T-helper 2 cell treated with Interferon-gamma antibody and Interleukin-4, amounts not matched to agents 5 μg/mL and 100 μg/mL, for 36 hours (primary cell): Measurements from ENCODE around the gene SPINT2.
"Not testable (repeated sequence)": the region's sequence is repeated elsewhere in the genome, so short reads cannot be mapped to it uniquely, and the experiment has no call there.

Experiments
- DNase-seq: peaks from one replicate; pipeline ENCODE4 v3.0.0; 2021; ENCODE audit warnings: low spot score
- H3K27ac Mint-ChIP-seq: one replicate; pipeline ENCODE4 v1.8.0; 2021; ENCODE audit warnings: mild to moderate bottlenecking, mixed read lengths
- H3K27me3 Mint-ChIP-seq: one replicate; pipeline ENCODE4 v1.8.0; 2021; ENCODE audit warnings: low read depth, mixed read lengths
- H3K36me3 Mint-ChIP-seq: one replicate; pipeline ENCODE4 v1.8.0; 2021; ENCODE audit warnings: low read depth, mixed read lengths
- H3K4me1 Mint-ChIP-seq: one replicate; pipeline ENCODE4 v1.8.0; 2021; ENCODE audit warnings: low read depth, mixed read lengths
- H3K4me3 Mint-ChIP-seq: one replicate; pipeline ENCODE4 v1.8.0; 2022; ENCODE audit warnings: mild to moderate bottlenecking, moderate library complexity, mixed read lengths
- H3K9me3 Mint-ChIP-seq: one replicate; pipeline ENCODE4 v1.8.0; 2021; ENCODE audit warnings: mixed read lengths

Gene SPINT2

DNA sequence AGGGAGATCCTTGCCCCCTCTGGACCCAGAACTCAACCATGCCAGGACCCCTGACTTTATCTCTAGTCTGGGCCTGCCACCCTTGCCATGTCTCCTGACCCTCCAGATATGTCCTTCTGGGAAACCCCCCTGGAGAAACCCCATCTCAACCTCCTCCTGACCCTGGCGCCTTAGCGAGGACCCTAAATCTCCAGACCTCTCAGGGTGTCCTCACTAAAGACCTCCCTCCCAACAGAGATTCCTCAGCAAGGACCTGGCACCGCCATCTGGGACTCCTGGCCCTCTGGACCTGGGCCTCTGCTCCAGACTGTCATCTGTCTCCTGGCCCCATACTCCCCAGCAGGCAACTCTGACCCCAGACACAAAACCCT is 56.6 kb downstream of the SPINT2 start:
- peaks cover 40% of the 10 kb centered on the region for H3K4me1 Mint-ChIP-seq
- DNase-seq = no peak
- H3K9me3 Mint-ChIP-seq = no peaks in the 10 kb centered on the region
- no peaks in the 10 kb centered on the region for H3K27me3 Mint-ChIP-seq
- peaks cover 20% of the 10 kb centered on the region for H3K36me3 Mint-ChIP-seq
- peak overlapping the region; percentile 26 for H3K27ac Mint-ChIP-seq
- peak overlapping the region; percentile 90 for H3K4me3 Mint-ChIP-seq

DNA sequence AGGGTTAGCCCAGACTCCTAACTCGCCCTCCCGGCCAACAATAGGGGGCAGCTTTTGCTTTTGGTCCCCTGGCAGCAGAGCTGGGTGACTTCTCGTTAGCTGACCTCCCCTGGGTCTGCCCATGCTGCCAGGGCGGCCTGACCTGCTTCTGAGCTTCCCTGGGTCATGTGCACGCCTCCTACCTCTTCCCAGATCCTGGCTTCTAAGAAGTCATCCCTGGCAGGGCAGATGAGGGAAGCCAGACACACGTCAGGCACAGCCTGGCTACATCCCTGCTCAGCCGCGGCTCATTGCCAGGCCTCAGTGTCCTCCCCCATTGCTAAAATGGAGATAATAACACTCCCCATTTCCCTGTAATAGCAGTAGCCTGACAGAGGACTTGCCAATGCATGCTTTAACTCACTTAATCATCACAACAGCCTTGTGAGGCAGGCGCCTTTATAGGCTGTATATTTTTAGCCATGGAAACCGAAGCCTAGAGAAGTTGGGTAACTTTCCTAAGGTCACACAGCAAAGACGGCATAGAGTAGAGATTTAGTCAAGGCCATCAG is 57.3 kb downstream of the SPINT2 start:
- DNase-seq = no peak
- H3K36me3 Mint-ChIP-seq = peaks cover 22% of the 10 kb centered on the region
- H3K27ac Mint-ChIP-seq = peak overlapping the region; percentile 26
- peaks cover 36% of the 10 kb centered on the region for H3K4me1 Mint-ChIP-seq
- no peaks in the 10 kb centered on the region for H3K27me3 Mint-ChIP-seq
- peak overlapping the region; percentile 90 for H3K4me3 Mint-ChIP-seq
- H3K9me3 Mint-ChIP-seq = no peaks in the 10 kb centered on the region

DNA sequence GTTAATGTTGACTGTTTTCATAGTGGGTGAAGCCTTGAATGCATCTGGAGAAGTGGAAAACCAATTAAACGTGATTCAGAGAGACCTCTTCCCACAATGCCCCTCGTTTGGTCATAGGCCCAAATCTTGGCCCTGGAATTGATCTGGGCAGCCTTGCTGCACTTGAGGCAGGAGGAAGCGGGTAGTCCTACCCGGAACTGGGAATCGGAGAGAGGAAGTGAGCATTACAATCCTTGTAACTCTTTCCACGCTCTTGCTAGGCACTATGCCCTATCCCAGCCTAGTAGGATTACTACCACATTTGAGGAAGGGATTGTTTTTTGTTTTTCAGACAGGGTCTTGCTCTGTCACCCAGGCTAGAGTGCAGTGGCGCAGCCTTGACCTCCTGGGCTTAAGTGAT is 58.9 kb downstream of the SPINT2 start:
- Mint-ChIP-seq H3K27ac (no peak overlapping the region), H3K27me3 (no peaks in the 10 kb centered on the region), H3K4me3 (no peak overlapping the region), H3K4me1 (peaks cover 29% of the 10 kb centered on the region), H3K9me3 (no peaks in the 10 kb centered on the region), H3K36me3 (peaks cover 35% of the 10 kb centered on the region)
- DNase-seq = no peak

DNA sequence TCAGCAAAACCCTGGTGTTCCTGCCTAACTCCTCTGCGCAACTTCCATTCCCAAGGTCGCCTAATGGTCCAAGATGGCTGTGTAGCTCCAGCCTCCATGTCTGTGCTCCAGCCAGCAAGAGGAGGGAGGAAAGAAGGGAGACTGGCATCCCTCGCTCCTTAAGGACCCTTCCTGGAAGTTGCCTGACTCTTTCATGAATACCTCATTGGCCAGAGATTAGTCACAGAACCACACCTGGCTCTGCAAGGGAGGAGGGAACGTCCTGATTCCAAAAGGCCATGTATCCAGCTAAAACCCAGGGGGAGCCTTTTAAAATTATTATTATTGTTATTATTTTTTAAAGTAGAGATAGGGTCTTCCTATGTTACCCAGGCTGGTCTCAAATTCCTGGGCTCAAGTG is 60.1 kb downstream of the SPINT2 start:
- Mint-ChIP-seq H3K27ac (no peak overlapping the region), H3K9me3 (no peaks in the 10 kb centered on the region), H3K4me3 (no peak overlapping the region), H3K36me3 (peaks cover 40% of the 10 kb centered on the region), H3K4me1 (peaks cover 19% of the 10 kb centered on the region), H3K27me3 (no peaks in the 10 kb centered on the region)
- no peak for DNase-seq

DNA sequence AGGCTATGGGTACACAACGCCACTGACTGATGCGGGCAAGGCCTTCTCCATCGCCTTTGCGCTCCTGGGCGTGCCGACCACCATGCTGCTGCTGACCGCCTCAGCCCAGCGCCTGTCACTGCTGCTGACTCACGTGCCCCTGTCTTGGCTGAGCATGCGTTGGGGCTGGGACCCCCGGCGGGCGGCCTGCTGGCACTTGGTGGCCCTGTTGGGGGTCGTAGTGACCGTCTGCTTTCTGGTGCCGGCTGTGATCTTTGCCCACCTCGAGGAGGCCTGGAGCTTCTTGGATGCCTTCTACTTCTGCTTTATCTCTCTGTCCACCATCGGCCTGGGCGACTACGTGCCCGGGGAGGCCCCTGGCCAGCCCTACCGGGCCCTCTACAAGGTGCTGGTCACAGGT is 62.2 kb downstream of the SPINT2 start:
- H3K27ac Mint-ChIP-seq = no peak overlapping the region
- peaks cover 7% of the 10 kb centered on the region for H3K4me1 Mint-ChIP-seq
- no peak for DNase-seq
- H3K36me3 Mint-ChIP-seq = peaks cover 42% of the 10 kb centered on the region
- no peaks in the 10 kb centered on the region for H3K9me3 Mint-ChIP-seq
- no peak overlapping the region for H3K4me3 Mint-ChIP-seq
- no peaks in the 10 kb centered on the region for H3K27me3 Mint-ChIP-seq

DNA sequence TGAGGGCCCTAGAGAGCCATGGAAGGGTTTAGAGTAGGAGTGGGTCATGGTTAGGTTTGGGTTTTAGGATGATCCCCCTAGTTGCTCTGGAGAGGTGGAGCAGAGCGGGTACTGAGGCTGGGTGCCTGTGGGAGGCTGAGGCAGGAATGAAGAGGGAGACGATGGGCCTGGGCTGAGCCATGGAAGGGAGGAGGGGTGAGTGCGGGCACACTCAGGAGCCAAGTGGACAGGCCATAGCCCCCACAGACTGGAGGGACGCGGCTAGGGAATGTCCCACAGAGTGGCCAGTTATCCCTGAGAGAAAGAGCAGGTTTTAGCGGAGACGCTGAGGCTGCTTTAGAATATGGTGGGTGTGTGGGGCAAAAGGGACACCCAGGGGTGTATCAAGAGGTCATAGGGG is 65.3 kb downstream of the SPINT2 start:
- Mint-ChIP-seq H3K27me3 (no peaks in the 10 kb centered on the region), H3K36me3 (peaks cover 33% of the 10 kb centered on the region), H3K27ac (no peak overlapping the region), H3K9me3 (no peaks in the 10 kb centered on the region), H3K4me3 (no peak overlapping the region), H3K4me1 (peaks cover 2% of the 10 kb centered on the region)
- DNase-seq = no peak

DNA sequence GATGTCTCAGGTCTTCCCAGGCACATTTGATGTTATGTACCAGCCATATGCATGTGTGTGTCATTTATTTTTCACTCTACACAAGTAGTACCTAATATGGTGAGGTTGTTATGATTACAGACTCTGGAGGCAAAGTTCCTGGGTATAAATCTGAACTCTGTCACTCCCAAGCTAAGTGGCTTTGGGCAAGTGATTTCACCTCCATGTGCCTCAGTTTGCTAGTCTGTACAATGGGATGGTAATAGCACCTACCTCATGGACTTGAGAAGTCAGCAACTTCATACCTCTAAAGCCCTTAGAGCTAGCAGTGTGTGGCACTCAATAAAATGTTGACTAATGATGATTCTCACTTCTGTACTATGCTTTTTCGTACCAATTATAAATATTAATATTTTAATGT is 67.4 kb downstream of the SPINT2 start:
- Mint-ChIP-seq H3K4me1 (peaks cover 5% of the 10 kb centered on the region), H3K4me3 (no peak overlapping the region), H3K36me3 (peaks cover 25% of the 10 kb centered on the region), H3K27ac (no peak overlapping the region), H3K27me3 (no peaks in the 10 kb centered on the region), H3K9me3 (no peaks in the 10 kb centered on the region)
- DNase-seq = no peak

DNA sequence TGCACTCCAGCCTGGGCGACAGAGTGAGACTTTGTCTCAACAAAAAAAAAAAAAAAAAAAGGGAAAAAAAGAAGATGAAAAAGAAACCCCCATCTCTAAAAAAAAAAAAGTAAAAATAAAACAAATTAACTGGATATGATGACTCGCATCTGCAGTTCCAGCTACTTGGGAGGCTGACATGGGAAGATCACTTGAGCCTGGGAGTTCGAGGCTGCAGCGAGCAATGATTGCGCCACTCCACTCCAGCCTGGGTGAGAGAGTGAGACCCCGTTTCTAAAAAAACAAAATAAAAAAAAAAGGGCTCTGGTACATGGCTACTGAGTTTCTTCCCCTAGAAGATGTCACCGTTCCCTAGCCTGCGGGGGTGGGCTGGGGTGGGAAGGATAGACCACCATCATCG is 68.9 kb downstream of the SPINT2 start:
- Mint-ChIP-seq H3K4me3 (no peak overlapping the region), H3K4me1 (peaks cover 6% of the 10 kb centered on the region), H3K36me3 (peaks cover 13% of the 10 kb centered on the region), H3K9me3 (no peaks in the 10 kb centered on the region), H3K27ac (no peak overlapping the region), H3K27me3 (no peaks in the 10 kb centered on the region)
- no peak for DNase-seq

DNA sequence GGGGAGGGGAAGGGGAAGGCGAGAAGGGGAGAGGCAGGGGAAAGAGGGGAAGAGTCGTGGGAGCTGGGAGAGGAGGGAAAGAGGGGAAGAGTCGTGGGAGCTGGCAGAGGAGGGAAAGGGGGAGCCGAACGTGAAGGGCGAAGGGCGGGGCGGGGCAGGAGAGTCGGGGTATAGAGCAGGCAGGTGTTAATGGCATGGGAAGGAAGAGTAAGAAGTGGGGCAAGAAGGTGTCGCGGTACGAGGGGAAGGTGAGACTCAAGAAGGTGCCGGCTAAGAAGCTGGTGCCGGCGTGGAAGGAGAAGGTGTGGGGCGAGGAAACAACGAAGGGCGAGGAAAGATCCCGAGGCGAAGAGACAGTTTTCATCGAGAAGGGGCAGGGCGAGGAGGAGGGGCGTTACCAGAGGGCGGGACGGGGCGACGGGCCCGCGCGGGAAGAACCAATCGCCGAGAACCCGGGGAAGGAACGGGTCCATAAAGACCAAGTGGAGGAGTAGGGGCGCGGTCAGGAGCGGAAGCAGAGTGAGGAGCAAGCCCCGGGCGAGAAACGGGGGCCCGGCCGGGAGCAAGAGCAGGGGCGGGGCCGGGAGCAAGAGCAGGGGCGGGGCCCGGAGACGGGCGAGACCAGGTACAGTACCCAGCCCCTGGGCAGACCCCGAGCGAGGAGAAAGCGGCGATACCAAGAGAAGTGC is 71.7 kb downstream of the SPINT2 start:
- Mint-ChIP-seq H3K4me1 (peaks cover 10% of the 10 kb centered on the region), H3K36me3 (peaks cover 1% of the 10 kb centered on the region)
- peak; percentile 95 for DNase-seq

DNA sequence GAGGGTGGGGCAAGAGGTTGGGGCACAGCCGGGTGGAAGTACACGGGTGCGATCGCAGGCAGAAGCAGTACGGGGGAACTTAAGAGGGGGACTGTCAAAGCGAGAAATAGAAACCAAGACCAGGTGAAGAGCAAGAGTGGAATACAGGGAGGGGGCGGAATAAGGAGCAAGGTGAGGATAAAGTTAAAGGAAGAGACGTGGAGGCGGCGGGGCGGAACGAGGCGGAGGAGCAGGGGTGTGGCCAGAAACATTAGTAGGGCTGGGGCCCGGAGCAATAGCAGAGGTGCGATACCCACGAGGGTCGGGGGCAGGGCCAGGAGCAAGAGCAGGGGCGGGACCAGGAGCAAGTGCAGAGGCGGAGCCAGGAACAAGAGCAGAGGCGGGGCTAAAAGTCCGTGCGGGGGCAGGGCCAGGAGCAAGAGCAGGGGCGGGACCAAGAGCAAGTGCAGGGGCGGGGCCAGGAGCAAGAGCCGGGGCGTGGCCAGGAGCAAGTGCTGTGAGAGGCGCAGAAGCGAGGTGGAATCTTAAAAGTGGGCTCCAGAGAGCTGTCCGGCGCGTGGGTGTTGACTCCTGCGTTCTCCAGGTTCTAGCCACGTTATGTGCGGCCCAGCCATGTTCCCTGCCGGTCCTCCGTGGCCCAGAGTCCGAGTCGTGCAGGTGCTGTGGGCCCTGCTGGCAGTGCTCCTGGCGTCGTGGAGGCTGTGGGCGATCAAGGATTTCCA is 72.4 kb downstream of the SPINT2 start:
- H3K27me3 Mint-ChIP-seq = no peaks in the 10 kb centered on the region

More for the DNA sequence above, 71.7 kb downstream of the SPINT2 start:
- Mint-ChIP-seq H3K27me3 (no peaks in the 10 kb centered on the region), H3K9me3 (no peaks in the 10 kb centered on the region), H3K4me3 (peak overlapping the region; percentile 94), H3K27ac (peak overlapping the region; percentile 99)

DNA sequence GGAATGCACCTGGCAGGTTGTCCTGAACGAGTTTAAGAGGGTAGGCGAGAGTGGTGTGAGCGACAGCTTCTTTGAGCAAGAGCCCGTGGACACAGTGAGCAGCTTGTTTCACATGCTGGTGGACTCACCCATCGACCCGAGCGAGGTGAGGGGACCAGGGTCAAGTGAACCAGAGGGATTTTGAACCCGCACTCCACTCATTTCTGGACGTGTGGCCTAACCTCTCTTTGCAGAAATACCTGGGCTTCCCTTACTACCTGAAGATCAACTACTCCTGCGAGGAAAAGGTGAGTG is 72.9 kb downstream of the SPINT2 start:
- peaks cover 10% of the 10 kb centered on the region for H3K4me1 Mint-ChIP-seq
- H3K27ac Mint-ChIP-seq = peak overlapping the region; percentile 99
- H3K4me3 Mint-ChIP-seq = peak overlapping the region; percentile 94
- no peak for DNase-seq
- H3K27me3 Mint-ChIP-seq = no peaks in the 10 kb centered on the region
- H3K9me3 Mint-ChIP-seq = no peaks in the 10 kb centered on the region
- no peaks in the 10 kb centered on the region for H3K36me3 Mint-ChIP-seq

More for the DNA sequence above, 72.4 kb downstream of the SPINT2 start:
- H3K9me3 Mint-ChIP-seq = no peaks in the 10 kb centered on the region
- peak overlapping the region; percentile 99 for H3K27ac Mint-ChIP-seq
- H3K36me3 Mint-ChIP-seq = no peaks in the 10 kb centered on the region
- H3K4me1 Mint-ChIP-seq = peaks cover 10% of the 10 kb centered on the region
- peak overlapping the region; percentile 94 for H3K4me3 Mint-ChIP-seq
- DNase-seq = peak; percentile 94

DNA sequence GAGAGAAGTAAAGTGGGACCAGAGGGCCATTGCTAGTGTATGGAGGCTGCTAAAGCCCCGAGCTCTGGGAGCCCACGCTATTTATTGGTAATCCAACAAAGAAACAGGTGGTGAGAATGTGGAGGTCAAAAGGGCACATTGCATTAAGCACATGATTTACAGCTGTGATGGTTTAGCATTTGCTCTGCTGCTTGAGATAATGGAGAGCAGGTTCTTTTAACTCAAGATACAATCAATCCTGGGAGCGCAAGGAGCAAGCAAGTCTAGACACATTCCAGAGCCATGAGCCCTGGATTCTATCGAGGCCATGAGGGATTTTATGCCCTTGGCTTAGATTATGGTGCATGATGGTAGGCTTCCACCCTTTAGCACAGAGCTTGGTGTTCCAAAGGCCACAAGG is 74.6 kb downstream of the SPINT2 start:
- peak overlapping the region; percentile 7 for H3K4me3 Mint-ChIP-seq
- not testable (repeated sequence) for H3K36me3 Mint-ChIP-seq, H3K27ac Mint-ChIP-seq, H3K27me3 Mint-ChIP-seq, DNase-seq, H3K9me3 Mint-ChIP-seq, H3K4me1 Mint-ChIP-seq

DNA sequence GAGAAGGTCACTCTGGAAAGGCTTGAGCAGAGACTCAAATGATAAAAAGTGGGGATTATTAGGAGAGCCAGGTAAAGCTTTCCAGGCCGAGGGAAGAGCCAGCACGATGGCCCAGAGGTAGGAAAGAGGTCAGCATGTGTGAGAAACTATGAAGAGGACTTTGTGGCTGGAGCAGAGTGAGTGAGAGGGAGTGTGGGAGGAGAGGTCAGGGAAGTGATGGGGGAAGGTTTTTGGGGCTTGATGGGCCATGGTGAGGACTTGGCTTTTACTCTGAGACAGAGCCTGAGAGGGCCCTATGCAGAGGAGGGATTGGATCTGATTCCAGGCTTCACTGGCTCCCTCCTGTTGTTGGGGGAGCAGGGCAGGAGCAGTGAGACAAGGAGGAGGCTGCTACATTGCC is 76.6 kb downstream of the SPINT2 start:
- no peak for DNase-seq
- no peak overlapping the region for H3K4me3 Mint-ChIP-seq
- no peaks in the 10 kb centered on the region for H3K27me3 Mint-ChIP-seq
- H3K36me3 Mint-ChIP-seq = no peaks in the 10 kb centered on the region
- H3K9me3 Mint-ChIP-seq = no peaks in the 10 kb centered on the region
- H3K4me1 Mint-ChIP-seq = peaks cover 10% of the 10 kb centered on the region
- H3K27ac Mint-ChIP-seq = no peak overlapping the region
